ENCODE measurements around the gene SEC61A1.

Gene SEC61A1

GRCh38 chr3:128036119-128036518, 16.1 kb upstream of the SEC61A1 start:
- Histone ChIP-seq H3K27ac (ENCODE audit: low read depth, low read length) (no peak overlapping the region), H3K9ac (ENCODE audit: low read length) (no peak overlapping the region), H3K27me3 (ENCODE audit: control insufficient read depth, insufficient read depth, low read length) (no peaks in the 10 kb centered on the region), H3K4me3 (ENCODE audit: low read length) (no peak overlapping the region), H3K4me1 (ENCODE audit: control insufficient read depth, insufficient read depth, low read length) (no peaks in the 10 kb centered on the region), H3K36me3 (ENCODE audit: control insufficient read depth, insufficient read depth, low read length) (no peaks in the 10 kb centered on the region)

DNA sequence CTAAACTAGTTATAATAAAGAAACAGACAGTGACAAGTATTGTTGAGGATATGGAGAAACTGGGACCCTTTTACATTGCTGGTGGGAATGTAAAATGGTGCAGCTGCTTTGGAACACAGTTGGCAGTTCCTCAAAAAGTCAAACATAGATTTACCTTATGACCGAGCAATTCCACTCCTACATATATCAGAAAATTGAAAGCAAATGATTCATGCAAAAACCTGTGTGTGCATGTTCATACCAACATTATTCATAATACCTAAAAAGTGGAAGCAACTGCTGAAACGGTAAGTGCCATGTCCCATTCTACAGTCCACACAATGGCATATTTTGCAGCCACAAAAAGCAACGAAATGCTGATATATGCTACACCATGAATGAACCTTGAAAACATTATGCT, 12.2 kb upstream of the SEC61A1 start:
- Histone ChIP-seq H3K36me3 (ENCODE audit: control insufficient read depth, insufficient read depth, low read length) (no peaks in the 10 kb centered on the region), H3K9ac (ENCODE audit: low read length) (no peak overlapping the region), H3K27ac (ENCODE audit: low read depth, low read length) (no peak overlapping the region), H3K4me3 (ENCODE audit: low read length) (no peak overlapping the region), H3K4me1 (ENCODE audit: control insufficient read depth, insufficient read depth, low read length) (no peaks in the 10 kb centered on the region), H3K27me3 (ENCODE audit: control insufficient read depth, insufficient read depth, low read length) (no peaks in the 10 kb centered on the region)

GRCh38 chr3:128040660-128041059, 11.6 kb upstream of the SEC61A1 start:
- Histone ChIP-seq H3K27ac (ENCODE audit: low read depth, low read length) (no peak overlapping the region), H3K27me3 (ENCODE audit: control insufficient read depth, insufficient read depth, low read length) (no peaks in the 10 kb centered on the region), H3K9ac (ENCODE audit: low read length) (no peak overlapping the region), H3K36me3 (ENCODE audit: control insufficient read depth, insufficient read depth, low read length) (no peaks in the 10 kb centered on the region), H3K4me1 (ENCODE audit: control insufficient read depth, insufficient read depth, low read length) (no peaks in the 10 kb centered on the region), H3K4me3 (ENCODE audit: low read length) (no peak overlapping the region)

DNA sequence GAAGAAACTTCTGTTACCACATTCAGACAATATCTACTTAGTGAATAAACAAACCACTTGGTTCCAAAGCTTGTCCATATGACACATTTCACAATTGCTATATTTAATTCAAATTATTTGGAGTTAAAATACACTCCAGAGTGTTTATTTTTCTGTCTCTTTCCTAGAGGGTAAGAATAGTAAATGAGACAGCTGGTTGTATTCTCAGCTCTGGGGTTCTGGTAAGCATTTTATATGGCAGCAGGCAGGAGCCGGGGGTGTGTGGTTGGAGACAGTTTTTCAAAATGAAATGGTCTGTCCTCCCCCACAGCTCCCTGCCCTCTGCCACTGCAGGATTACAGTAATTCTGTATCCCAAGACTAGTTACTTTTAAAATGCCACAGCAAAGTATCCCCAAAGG, 10.9 kb upstream of the SEC61A1 start:
- Histone ChIP-seq H3K27ac (ENCODE audit: low read depth, low read length) (no peak overlapping the region), H3K4me1 (ENCODE audit: control insufficient read depth, insufficient read depth, low read length) (no peaks in the 10 kb centered on the region), H3K36me3 (ENCODE audit: control insufficient read depth, insufficient read depth, low read length) (no peaks in the 10 kb centered on the region), H3K27me3 (ENCODE audit: control insufficient read depth, insufficient read depth, low read length) (no peaks in the 10 kb centered on the region), H3K4me3 (ENCODE audit: low read length) (no peak overlapping the region), H3K9ac (ENCODE audit: low read length) (no peak overlapping the region)

- Histone ChIP-seq H3K27ac (ENCODE audit: low read depth, low read length) (no peak overlapping the region), H3K4me3 (ENCODE audit: low read length) (no peak overlapping the region), H3K27me3 (ENCODE audit: control insufficient read depth, insufficient read depth, low read length) (no peaks in the 10 kb centered on the region), H3K36me3 (ENCODE audit: control insufficient read depth, insufficient read depth, low read length) (no peaks in the 10 kb centered on the region), H3K9ac (ENCODE audit: low read length) (no peak overlapping the region), H3K4me1 (ENCODE audit: control insufficient read depth, insufficient read depth, low read length) (peaks cover 19% of the 10 kb centered on the region)
These were observed 1.6 kb upstream of the SEC61A1 start for GRCh38 chr3:128050597-128050996.

- H3K36me3 ChIP-seq (ENCODE audit: control insufficient read depth, insufficient read depth, low read length) = no peaks in the 10 kb centered on the region
- no peaks in the 10 kb centered on the region for H3K27me3 ChIP-seq (ENCODE audit: control insufficient read depth, insufficient read depth, low read length)
- peak overlapping the region; percentile 73 for H3K9ac ChIP-seq (ENCODE audit: low read length)
- H3K27ac ChIP-seq (ENCODE audit: low read depth, low read length) = peak overlapping the region; percentile 75
- H3K4me3 ChIP-seq (ENCODE audit: low read length) = peak overlapping the region; percentile 81
- H3K4me1 ChIP-seq (ENCODE audit: control insufficient read depth, insufficient read depth, low read length) = peaks cover 19% of the 10 kb centered on the region
These were observed 789 bp upstream of the SEC61A1 start for GRCh38 chr3:128051459-128051836.

DNA sequence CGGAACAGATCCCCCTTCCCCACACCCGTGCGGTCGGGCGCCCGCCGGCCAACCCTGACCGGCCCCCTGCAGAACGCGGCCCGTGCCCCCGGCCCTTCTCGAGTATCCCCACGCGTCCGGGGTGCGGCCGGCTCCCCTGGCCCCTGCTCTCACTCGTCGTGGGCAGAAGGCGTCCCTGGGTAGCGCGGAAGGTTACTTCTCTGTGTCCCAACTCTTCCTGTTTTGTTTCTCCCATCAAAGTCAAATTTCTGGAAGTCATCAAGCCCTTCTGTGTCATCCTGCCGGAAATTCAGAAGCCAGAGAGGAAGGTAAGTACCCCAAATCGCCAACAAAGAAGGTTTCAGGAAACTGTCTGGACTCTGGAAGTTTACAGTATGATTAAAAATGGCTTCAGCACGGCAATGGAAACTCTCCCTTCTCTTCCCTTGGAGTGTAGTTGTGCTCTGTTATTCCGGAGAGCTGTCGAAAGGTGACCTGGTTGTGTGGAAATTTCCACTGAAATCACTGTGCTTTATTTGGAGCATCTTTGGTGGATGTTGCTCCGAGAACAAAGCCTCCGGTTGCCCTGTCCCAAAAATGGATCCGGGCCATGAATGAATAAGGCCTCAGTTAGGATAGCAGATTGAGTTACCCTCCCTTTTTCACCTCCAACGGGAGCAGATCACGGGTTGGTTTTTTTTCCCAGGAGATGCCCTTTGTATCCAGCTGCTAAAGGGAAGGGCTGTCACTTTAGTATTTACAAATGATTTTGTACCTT, 536 bp downstream of the SEC61A1 start:
- Histone ChIP-seq H3K36me3 (ENCODE audit: control insufficient read depth, insufficient read depth, low read length) (peaks cover 3% of the 10 kb centered on the region), H3K27ac (ENCODE audit: low read depth, low read length) (peak overlapping the region; percentile 77), H3K27me3 (ENCODE audit: control insufficient read depth, insufficient read depth, low read length) (no peaks in the 10 kb centered on the region), H3K4me1 (ENCODE audit: control insufficient read depth, insufficient read depth, low read length) (peaks cover 19% of the 10 kb centered on the region), H3K4me3 (ENCODE audit: low read length) (peak overlapping the region; percentile 87), H3K9ac (ENCODE audit: low read length) (peak overlapping the region; percentile 81)

DNA sequence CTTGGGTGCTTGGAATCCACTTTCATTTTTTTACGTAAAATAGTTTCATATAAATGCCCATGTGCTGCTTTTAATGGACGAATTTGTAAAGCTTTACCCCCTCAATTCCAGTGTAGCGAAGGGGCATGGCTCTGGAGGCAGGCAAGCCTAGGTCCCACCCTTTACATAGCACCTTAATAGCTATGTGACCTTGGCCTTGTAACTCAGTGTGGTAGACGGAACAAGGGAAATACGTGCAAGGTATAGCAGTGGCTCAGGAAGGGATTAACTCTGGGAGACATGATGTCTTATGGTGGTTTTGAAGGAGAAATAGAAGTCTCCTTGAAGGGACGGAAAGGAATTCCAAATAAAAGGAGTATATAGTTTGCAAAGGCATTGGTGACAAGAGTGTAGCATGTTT, 1.4 kb downstream of the SEC61A1 start:
- peak overlapping the region; percentile 87 for H3K4me3 ChIP-seq (ENCODE audit: low read length)
- peaks cover 3% of the 10 kb centered on the region for H3K36me3 ChIP-seq (ENCODE audit: control insufficient read depth, insufficient read depth, low read length)
- H3K27ac ChIP-seq (ENCODE audit: low read depth, low read length) = no peak overlapping the region
- peaks cover 19% of the 10 kb centered on the region for H3K4me1 ChIP-seq (ENCODE audit: control insufficient read depth, insufficient read depth, low read length)
- no peaks in the 10 kb centered on the region for H3K27me3 ChIP-seq (ENCODE audit: control insufficient read depth, insufficient read depth, low read length)
- H3K9ac ChIP-seq (ENCODE audit: low read length) = no peak overlapping the region

GRCh38 chr3:128054367-128054766, 2.1 kb downstream of the SEC61A1 start:
- Histone ChIP-seq H3K36me3 (ENCODE audit: control insufficient read depth, insufficient read depth, low read length) (peaks cover 4% of the 10 kb centered on the region), H3K27me3 (ENCODE audit: control insufficient read depth, insufficient read depth, low read length) (no peaks in the 10 kb centered on the region), H3K4me3 (ENCODE audit: low read length) (peak overlapping the region; percentile 87), H3K27ac (ENCODE audit: low read depth, low read length) (no peak overlapping the region), H3K4me1 (ENCODE audit: control insufficient read depth, insufficient read depth, low read length) (peaks cover 19% of the 10 kb centered on the region), H3K9ac (ENCODE audit: low read length) (no peak overlapping the region)

DNA sequence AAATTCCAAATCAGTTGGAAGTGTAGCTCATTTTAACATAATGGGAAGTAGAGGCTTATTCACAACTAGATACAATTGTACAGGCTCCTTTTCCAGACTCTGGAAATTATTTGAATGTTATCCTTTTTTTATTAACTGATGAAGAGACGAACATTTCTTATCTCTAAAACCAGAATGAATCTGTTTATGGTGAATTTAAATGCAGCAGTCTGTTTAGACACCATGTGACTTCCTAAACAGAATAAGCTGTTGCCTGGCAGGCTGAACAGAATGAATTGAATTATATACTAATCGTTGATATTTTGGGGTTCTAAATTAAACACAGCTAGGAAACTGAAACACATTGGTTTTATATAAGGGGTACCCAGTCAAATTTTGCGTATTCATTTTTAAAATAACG, 4.0 kb downstream of the SEC61A1 start:
- H3K27me3 ChIP-seq (ENCODE audit: control insufficient read depth, insufficient read depth, low read length) = no peaks in the 10 kb centered on the region
- H3K4me1 ChIP-seq (ENCODE audit: control insufficient read depth, insufficient read depth, low read length) = peaks cover 17% of the 10 kb centered on the region
- H3K4me3 ChIP-seq (ENCODE audit: low read length) = no peak overlapping the region
- H3K36me3 ChIP-seq (ENCODE audit: control insufficient read depth, insufficient read depth, low read length) = peaks cover 22% of the 10 kb centered on the region
- no peak overlapping the region for H3K27ac ChIP-seq (ENCODE audit: low read depth, low read length)
- no peak overlapping the region for H3K9ac ChIP-seq (ENCODE audit: low read length)

DNA sequence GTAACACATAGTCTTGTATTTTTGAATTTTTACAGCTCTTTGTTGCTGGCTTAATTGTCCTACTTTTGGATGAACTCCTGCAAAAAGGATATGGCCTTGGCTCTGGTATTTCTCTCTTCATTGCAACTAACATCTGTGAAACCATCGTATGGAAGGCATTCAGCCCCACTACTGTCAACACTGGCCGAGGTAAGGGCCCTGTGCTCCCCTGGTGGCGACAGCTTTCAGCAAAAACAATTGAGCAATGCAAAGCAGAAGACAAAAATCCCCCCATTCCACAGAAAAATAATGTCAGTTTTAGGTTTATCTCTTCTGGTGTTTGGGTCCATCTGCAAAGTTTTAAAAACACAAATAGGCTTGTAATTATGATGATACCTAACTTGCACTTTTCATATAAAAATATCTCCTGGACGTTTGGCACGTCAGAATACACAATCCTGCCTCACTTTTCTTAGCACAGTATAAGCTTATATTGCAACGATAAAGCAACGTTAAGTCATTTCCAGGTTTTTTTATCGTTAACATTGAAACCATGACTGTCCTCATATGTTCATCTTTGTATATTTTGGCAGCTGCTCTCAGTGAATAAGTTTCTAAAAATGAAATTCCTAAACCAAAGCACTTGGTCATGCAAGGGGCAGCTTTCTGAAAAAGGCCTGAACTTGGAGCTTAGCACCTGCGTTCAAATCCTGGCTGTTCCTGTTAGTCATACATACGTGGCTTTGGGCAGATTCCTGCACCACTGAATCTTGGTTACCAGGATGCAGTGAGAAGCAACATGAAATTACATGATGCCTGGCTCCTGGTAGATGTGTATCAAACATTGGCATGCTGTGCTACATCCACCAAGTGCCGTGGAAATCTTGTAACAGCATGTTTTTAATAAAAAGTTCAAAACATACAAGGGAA, 8.5 kb downstream of the SEC61A1 start:
- no peak overlapping the region for H3K9ac ChIP-seq (ENCODE audit: low read length)
- no peak overlapping the region for H3K4me3 ChIP-seq (ENCODE audit: low read length)
- H3K27ac ChIP-seq (ENCODE audit: low read depth, low read length) = no peak overlapping the region
- no peaks in the 10 kb centered on the region for H3K27me3 ChIP-seq (ENCODE audit: control insufficient read depth, insufficient read depth, low read length)
- peaks cover 48% of the 10 kb centered on the region for H3K36me3 ChIP-seq (ENCODE audit: control insufficient read depth, insufficient read depth, low read length)
- H3K4me1 ChIP-seq (ENCODE audit: control insufficient read depth, insufficient read depth, low read length) = no peaks in the 10 kb centered on the region

- no peaks in the 10 kb centered on the region for H3K4me1 ChIP-seq (ENCODE audit: control insufficient read depth, insufficient read depth, low read length)
- no peak overlapping the region for H3K27ac ChIP-seq (ENCODE audit: low read depth, low read length)
- no peaks in the 10 kb centered on the region for H3K27me3 ChIP-seq (ENCODE audit: control insufficient read depth, insufficient read depth, low read length)
- H3K4me3 ChIP-seq (ENCODE audit: low read length) = no peak overlapping the region
- no peak overlapping the region for H3K9ac ChIP-seq (ENCODE audit: low read length)
- H3K36me3 ChIP-seq (ENCODE audit: control insufficient read depth, insufficient read depth, low read length) = peaks cover 51% of the 10 kb centered on the region
These were observed 10.0 kb downstream of the SEC61A1 start for GRCh38 chr3:128062033-128062745.
